ENCODE results near the gene NTM.

The NTM gene

GRCh38 chr11:132288036-132288435, 917.6 kb downstream of the NTM start:
- Histone ChIP-seq H3K27ac (ENCODE audit: extremely low read depth, low read depth, low read length) (no peak overlapping the region), H3K4me1 (ENCODE audit: control insufficient read depth, insufficient read depth, low read length) (no peaks in the 10 kb centered on the region), H3K9me3 (ENCODE audit: control insufficient read depth, insufficient read depth, low read depth, low read length) (no peaks in the 10 kb centered on the region), H3K4me3 (ENCODE audit: low read depth, low read length) (no peak overlapping the region), H3K36me3 (ENCODE audit: control insufficient read depth in 2 of 2, insufficient read depth in 1 of 2, low read length in 2 of 2) (no peaks in the 10 kb centered on the region)
- ChIA-PET POLR2A (no interaction called here), CTCF (no interaction called here)
- TF ChIP-seq ZNF24 (tag by site-specific recombination; IDR thresholded peaks at IDR 0.05), result no peak
- TF ChIP-seq HIC1 (tag by site-specific recombination; IDR thresholded peaks at IDR 0.05), result no peak
- TF ChIP-seq ZNF121 (tag by site-specific recombination; IDR thresholded peaks at IDR 0.05), result no peak
- TF ChIP-seq KLF1 (tag by site-specific recombination; IDR thresholded peaks at IDR 0.05), result no peak
- no peak for TF ChIP-seq CTCF (tag by site-specific recombination; IDR thresholded peaks at IDR 0.05)
- no peak for TF ChIP-seq PRDM1 (tag by site-specific recombination; IDR thresholded peaks at IDR 0.05)
- no peak for TF ChIP-seq ATF2 (tag by site-specific recombination; IDR thresholded peaks at IDR 0.05; ENCODE audit: low read depth)

- POLR2A ChIA-PET, result no interaction called here
- H3K9me3 ChIP-seq (ENCODE audit: control insufficient read depth, insufficient read depth, low read depth, low read length), result no peaks in the 10 kb centered on the region
- no peaks in the 10 kb centered on the region for H3K36me3 ChIP-seq (ENCODE audit: control insufficient read depth in 2 of 2, insufficient read depth in 1 of 2, low read length in 2 of 2)
- no peak overlapping the region for H3K4me3 ChIP-seq (ENCODE audit: low read depth, low read length)
- H3K4me1 ChIP-seq (ENCODE audit: control insufficient read depth, insufficient read depth, low read length), result no peaks in the 10 kb centered on the region
- no peak overlapping the region for H3K27ac ChIP-seq (ENCODE audit: extremely low read depth, low read depth, low read length)
- CTCF ChIA-PET, result interaction anchor here (0.7 to 1.6 kb wide), 3 partner anchors 11 to 715 kb away, joined by 3 to 5 read pairs (median 4); no protein-coding TSS in a partner anchor
- TF ChIP-seq ZNF664 (tag by site-specific recombination; IDR thresholded peaks at IDR 0.05) (no peak), ZNF202 (tag by site-specific recombination; IDR thresholded peaks at IDR 0.05; ENCODE audit: borderline replicate concordance) (no peak), ZNF426 (tag by site-specific recombination; IDR thresholded peaks at IDR 0.05) (no peak), ZBTB20 (tag by site-specific recombination; IDR thresholded peaks at IDR 0.05) (no peak), ZNF335 (tag by site-specific recombination; conservative IDR thresholded peaks at IDR 0.05) (no peak), ZNF433 (tag by site-specific recombination; IDR thresholded peaks at IDR 0.05; ENCODE audit: low read depth) (no peak), ZNF18 (tag by site-specific recombination; IDR thresholded peaks at IDR 0.05) (no peak), ZIC2 (tag by site-specific recombination; IDR thresholded peaks at IDR 0.05) (no peak), EGR2 (tag by site-specific recombination; IDR thresholded peaks at IDR 0.05; ENCODE audit: low read depth) (no peak), PRDM10 (tag by site-specific recombination; IDR thresholded peaks at IDR 0.05) (no peak), ZNF670 (tag by site-specific recombination; IDR thresholded peaks at IDR 0.05; ENCODE audit: low read depth) (no peak), ZBTB1 (tag by site-specific recombination; IDR thresholded peaks at IDR 0.05) (no peak), ZNF585B (tag by site-specific recombination; IDR thresholded peaks at IDR 0.05) (no peak), ZNF488 (tag by site-specific recombination; IDR thresholded peaks at IDR 0.05) (no peak), ZBTB7A (tag by site-specific recombination; IDR thresholded peaks at IDR 0.05; ENCODE audit: low read depth) (no peak)
Measured at GRCh38 chr11:132289590-132290256, 919.3 kb downstream of the NTM start.

Data from HEK293 (cell line).